ENCODE measurements around the gene ROPN1L. TPM values are rescaled to one million over a fixed set of nuclear protein-coding genes. Genes with fewer than 3 reads are reported as not detected.
A peak's percentile ranks its signal among the peaks of the same experiment; 100 is the strongest.

Gene ROPN1L
- polyA plus RNA-seq, 3 donors = 1.5 to 2.1 (median 1.9) TPM

DNA sequence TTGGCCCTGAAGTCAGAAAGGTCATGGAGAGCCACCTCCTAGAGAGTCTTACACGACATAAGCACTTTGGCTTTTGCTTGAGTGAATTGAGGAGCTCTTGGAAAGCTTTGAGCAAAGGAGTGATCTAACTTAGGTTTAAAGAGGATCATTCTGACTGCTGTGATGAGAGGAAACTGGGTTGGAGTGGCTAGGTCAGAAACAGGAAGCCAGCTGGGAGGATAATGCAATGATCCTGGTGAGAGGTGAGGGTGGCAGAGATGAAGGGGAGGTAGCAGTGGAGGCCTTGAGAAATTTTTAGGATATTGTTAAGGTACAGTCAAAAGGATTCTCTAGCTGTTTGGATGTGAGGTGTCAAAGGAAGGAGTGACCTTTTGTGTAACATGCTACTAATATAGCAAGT lies 32.2 kb upstream of the ROPN1L start:
- whole genome bisulfite sequencing (ENCODE audit: insufficient coverage) = 57% methylated on average over 1 of the region's 1 CpG
- Histone ChIP-seq H3K9ac (ENCODE audit: insufficient read depth, low read length, poor library complexity, severe bottlenecking) (no peak overlapping the region), H3K27me3 (ENCODE audit: control insufficient read depth in 2 of 2, insufficient read depth in 2 of 2, low read length in 2 of 2) (no peaks in the 10 kb centered on the region), H3K4me1 (ENCODE audit: control insufficient read depth in 1 of 2, insufficient read depth in 2 of 2, low read length in 2 of 2) (no peaks in the 10 kb centered on the region), H3K79me2 (ENCODE audit: insufficient read depth, low read length) (no peaks in the 10 kb centered on the region), H3K9me3 (replicated peaks in 1 of 2; ENCODE audit: control insufficient read depth in 1 of 2, insufficient read depth in 1 of 2, low read length in 2 of 2) (no peaks in the 10 kb centered on the region), H3K27ac (ENCODE audit: low read depth in 1 of 2, low read length in 2 of 2) (peak overlapping the region in 1 of 2 donors; percentile 53), H3K4me3 (replicated peaks in 1 of 3; ENCODE audit: low read depth in 2 of 3, low read length in 3 of 3) (no peak overlapping the region), H3K36me3 (replicated peaks in 1 of 2; ENCODE audit: control insufficient read depth in 1 of 2, insufficient read depth in 2 of 2, low read length in 2 of 2) (peaks cover 91 to 99% of the 10 kb centered on the region in 2 donors), H2AFZ (ENCODE audit: insufficient read depth, low read depth, low read length, poor library complexity, severe bottlenecking) (no peak overlapping the region), H4K20me1 (ENCODE audit: insufficient read depth, low read length) (peaks cover 6% of the 10 kb centered on the region), H3K4me2 (replicated peaks; ENCODE audit: extremely low read depth, low read length, poor library complexity, severe bottlenecking) (no peak overlapping the region)
- H3K4me3 Mint-ChIP-seq = no peak overlapping the region
- H3K27me3 Mint-ChIP-seq (ENCODE audit: low read depth in 3 of 3) = no peaks in the 10 kb centered on the region
- intact Hi-C loops (cut with micrococcal nuclease) = no loop called here
- no peak for TF ChIP-seq CTCF (IDR thresholded peaks at IDR 0.05)
- no peaks in the 10 kb centered on the region for H3K9me3 Mint-ChIP-seq
- peaks cover 5% of the 10 kb centered on the region for H3K4me1 Mint-ChIP-seq
- no peak for DNase-seq
- H3K36me3 Mint-ChIP-seq = peaks cover 85 to 94% of the 10 kb centered on the region in 2 donors
- peak overlapping the region in 4 of 7 donors; percentile 5 to 58 (median 18) for H3K27ac Mint-ChIP-seq

GRCh38 chr5:10410662-10411061 lies 31.0 kb upstream of the ROPN1L start:
- no peaks in the 10 kb centered on the region for H3K79me2 ChIP-seq (ENCODE audit: insufficient read depth, low read length)
- intact Hi-C loops (cut with micrococcal nuclease) = no loop called here
- Mint-ChIP-seq H3K27me3 (ENCODE audit: low read depth in 3 of 3) (no peaks in the 10 kb centered on the region), H3K36me3 (peaks cover 86 to 94% of the 10 kb centered on the region in 2 donors), H3K27ac (no peak overlapping the region), H3K4me1 (peaks cover 5% of the 10 kb centered on the region), H3K9me3 (no peaks in the 10 kb centered on the region), H3K4me3 (no peak overlapping the region)
- no peaks in the 10 kb centered on the region for H3K4me1 ChIP-seq (ENCODE audit: control insufficient read depth in 1 of 2, insufficient read depth in 2 of 2, low read length in 2 of 2)
- WGBS (ENCODE audit: insufficient coverage) = no CpG with 5 or more reads among the region's 1 CpG
- TF ChIP-seq CTCF (IDR thresholded peaks at IDR 0.05) = no peak
- H3K36me3 ChIP-seq (replicated peaks in 1 of 2; ENCODE audit: control insufficient read depth in 1 of 2, insufficient read depth in 2 of 2, low read length in 2 of 2) = peaks cover 91 to 99% of the 10 kb centered on the region in 2 donors
- no peak overlapping the region for H2AFZ ChIP-seq (ENCODE audit: insufficient read depth, low read depth, low read length, poor library complexity, severe bottlenecking)
- no peak overlapping the region for H3K4me2 ChIP-seq (replicated peaks; ENCODE audit: extremely low read depth, low read length, poor library complexity, severe bottlenecking)
- H3K9ac ChIP-seq (ENCODE audit: insufficient read depth, low read length, poor library complexity, severe bottlenecking) = no peak overlapping the region
- H3K27me3 ChIP-seq (ENCODE audit: control insufficient read depth in 2 of 2, insufficient read depth in 2 of 2, low read length in 2 of 2) = no peaks in the 10 kb centered on the region
- peaks cover 6% of the 10 kb centered on the region for H4K20me1 ChIP-seq (ENCODE audit: insufficient read depth, low read length)
- no peaks in the 10 kb centered on the region for H3K9me3 ChIP-seq (replicated peaks in 1 of 2; ENCODE audit: control insufficient read depth in 1 of 2, insufficient read depth in 1 of 2, low read length in 2 of 2)
- no peak for DNase-seq
- H3K27ac ChIP-seq (ENCODE audit: low read depth in 1 of 2, low read length in 2 of 2) = no peak overlapping the region
- H3K4me3 ChIP-seq (replicated peaks in 1 of 3; ENCODE audit: low read depth in 2 of 3, low read length in 3 of 3) = no peak overlapping the region

Data from CD14-positive monocyte (primary cell).